T-cell (primary cell): Measurements from ENCODE around the gene MDM1. TPM values are rescaled to one million over a fixed set of nuclear protein-coding genes. Genes with fewer than 3 reads are reported as not detected.

ENCODE experiments used
- ATAC-seq, 4 experiments: fragments of 200-7000 bp in 3 of 4; fragments of 150-1000 bp in 1 of 4; cut with Tn5 transposase; replicated peaks in 1 of 4; 1 replicate in 3 of 4; 2 replicates in 1 of 4; pipeline ENCODE4 v1.10.0; 2021; ENCODE audit warnings: moderate library complexity in 3 of 4, mild to moderate bottlenecking in 2 of 4, moderate number of reproducible peaks in 1 of 4
- CTCF ChIA-PET, 2 donors: fragments of 300-600 bp; sonication (Branson Sonifier 250); formaldehyde crosslinking; loops; one replicate each; lab custom pipeline; 2022; ENCODE audit warnings: antibody characterized with exemption in 2 of 2; lab: Charles Lee
- POLR2A ChIA-PET, 2 donors: fragments of 300-600 bp; sonication (Branson Sonifier 250); formaldehyde crosslinking; loops; one replicate each; lab custom pipeline; 2022; ENCODE audit warnings: antibody characterized with exemption in 2 of 2; lab: Charles Lee
- DNase-seq, 35 experiments: peaks; one replicate each; pipeline versions ENCODE4 v3.0.0 to v3.0.0-alpha.2; 2013 to 2023
- H3K27ac ChIP-seq: one replicate; pipeline ENCODE4 v1.5.1; 2013; ENCODE audit warnings: low read length
- H3K27me3 ChIP-seq, 2 experiments: replicated peaks in 1 of 2; 1 replicate in 1 of 2; 2 replicates in 1 of 2; pipeline versions ENCODE4 v1.6.1 to v1.7.0; 2013; ENCODE audit warnings: low read length in 1 of 2, mixed read lengths in 1 of 2; ENCODE audit not compliant: control insufficient read depth in 2 of 2, insufficient read depth in 2 of 2; ENCODE audit errors: extremely low read depth in 1 of 2
- H3K36me3 ChIP-seq, 2 donors: 1 replicate in 1 of 2; 2 replicates in 1 of 2; pipeline versions ENCODE4 v1.6.1 to v1.7.0; 2013; ENCODE audit warnings: low read length in 1 of 2; ENCODE audit not compliant: control insufficient read depth in 2 of 2, insufficient read depth in 1 of 2; ENCODE audit errors: extremely low read depth in 1 of 2
- H3K4me1 ChIP-seq, 2 experiments: 1 replicate in 1 of 2; 2 replicates in 1 of 2; pipeline versions ENCODE4 v1.6.1 to v1.7.0; 2013; ENCODE audit warnings: low read length in 2 of 2, mixed read lengths in 1 of 2; ENCODE audit not compliant: insufficient read depth in 2 of 2, control insufficient read depth in 1 of 2; ENCODE audit errors: extremely low read depth in 1 of 2
- H3K4me3 ChIP-seq, 2 donors: 1 replicate in 1 of 2; 2 replicates in 1 of 2; pipeline versions ENCODE4 v1.5.1 to v1.7.0; 2013; ENCODE audit warnings: mild to moderate bottlenecking in 2 of 2, low read length in 1 of 2, moderate library complexity in 1 of 2; ENCODE audit not compliant: control insufficient read depth in 1 of 2; ENCODE audit errors: extremely low read depth in 1 of 2
- H3K9me3 ChIP-seq: 2 replicates; pipeline ENCODE4 v1.7.0; 2013
- H3K27ac Mint-ChIP-seq, 2 donors: one replicate each; pipeline ENCODE4 v1.8.0; 2020 to 2021; ENCODE audit warnings: mild to moderate bottlenecking in 2 of 2, mixed read lengths in 2 of 2
- H3K27me3 Mint-ChIP-seq, 2 donors: one replicate each; pipeline ENCODE4 v1.8.0; 2021 to 2022; ENCODE audit warnings: mixed read lengths in 2 of 2
- H3K36me3 Mint-ChIP-seq: one replicate; pipeline ENCODE4 v1.8.0; 2021; ENCODE audit warnings: mixed read lengths
- H3K4me1 Mint-ChIP-seq, 3 donors: one replicate each; pipeline ENCODE4 v1.8.0; 2020 to 2022; ENCODE audit warnings: mixed read lengths in 3 of 3, mild to moderate bottlenecking in 1 of 3
- H3K4me3 Mint-ChIP-seq, 3 donors: one replicate each; pipeline ENCODE4 v1.8.0; 2020 to 2022; ENCODE audit warnings: mild to moderate bottlenecking in 3 of 3, mixed read lengths in 3 of 3, moderate library complexity in 3 of 3
- H3K9me3 Mint-ChIP-seq, 3 donors: one replicate each; pipeline ENCODE4 v1.8.0; 2020 to 2022; ENCODE audit warnings: mixed read lengths in 3 of 3
- WGBS: methylation state at CpG from one replicate; pipeline ENCODE4 v1.1.5; 2013; ENCODE audit warnings: missing lambda C conversion rate; ENCODE audit not compliant: insufficient coverage; 5-methylcytosine and 5-hydroxymethylcytosine counted together
- total RNA-seq, 35 experiments: library from RNA in 6 of 35; stranded (reverse) in 6 of 35; fragments of 120-200 nt in 1 of 35; gene quantifications; one replicate each; pipeline versions ENCODE4 v1.2.1 to v1.2.4 and lab custom pipeline; 2013 to 2026

Gene MDM1
- total RNA-seq, 5 donors from 2014 or later (not counting 1 experiment from before 2014, with no cell fraction given) = 21.1 to 25.7 (median 23.8) TPM

GRCh38 chr12:68247785-68248184 lies 84.4 kb downstream of the MDM1 start:
- Mint-ChIP-seq H3K27ac (no peak overlapping the region), H3K4me3 (no peak overlapping the region), H3K27me3 (peaks cover under 1 to 10% of the 10 kb centered on the region in 2 donors), H3K4me1 (peaks cover 0 to 3% (median 0%) of the 10 kb centered on the region in 3 donors), H3K9me3 (no peaks in the 10 kb centered on the region), H3K36me3 (no peaks in the 10 kb centered on the region)
- POLR2A ChIA-PET = interaction anchor here in 1 of 2 donors (0.6 kb wide), 1 partner anchor 38 kb away, joined by 3 read pairs; no protein-coding TSS in a partner anchor
- H3K27ac ChIP-seq = no peak overlapping the region
- no peaks in the 10 kb centered on the region for H3K9me3 ChIP-seq
- H3K27me3 ChIP-seq = peaks cover 0 to 3% of the 10 kb centered on the region in 2 experiments
- H3K36me3 ChIP-seq = no peaks in the 10 kb centered on the region
- H3K4me1 ChIP-seq = no peaks in the 10 kb centered on the region
- DNase-seq (no peak), ATAC-seq (no peak)
- H3K4me3 ChIP-seq = no peak overlapping the region
- CTCF ChIA-PET = interaction anchor here in 1 of 2 donors (1.5 kb wide), 1 partner anchor 24 kb away, joined by 3 read pairs; no protein-coding TSS in a partner anchor

GRCh38 chr12:68246350-68246749 lies 85.8 kb downstream of the MDM1 start:
- no peak overlapping the region for H3K4me3 ChIP-seq
- H3K27ac Mint-ChIP-seq = no peak overlapping the region
- peaks cover 0 to 3% of the 10 kb centered on the region in 2 experiments for H3K27me3 ChIP-seq
- H3K4me1 ChIP-seq = peaks cover under 1 to 2% of the 10 kb centered on the region in 2 experiments
- no peak overlapping the region for H3K27ac ChIP-seq
- 100% methylated on average over 5 of the region's 6 CpGs for WGBS
- no peak overlapping the region for H3K4me3 Mint-ChIP-seq
- peaks cover 0 to 4% of the 10 kb centered on the region in 2 donors for H3K27me3 Mint-ChIP-seq
- peaks cover 2 to 3% (median 3%) of the 10 kb centered on the region in 3 donors for H3K4me1 Mint-ChIP-seq
- no peak for DNase-seq
- H3K36me3 Mint-ChIP-seq = no peaks in the 10 kb centered on the region
- H3K36me3 ChIP-seq = no peaks in the 10 kb centered on the region
- H3K9me3 ChIP-seq = no peaks in the 10 kb centered on the region
- CTCF ChIA-PET = no interaction called here
- POLR2A ChIA-PET = no interaction called here
- ATAC-seq = no peak
- H3K9me3 Mint-ChIP-seq = no peaks in the 10 kb centered on the region

GRCh38 chr12:68245180-68246021 lies 86.8 kb downstream of the MDM1 start:
- H3K27me3 ChIP-seq = peaks cover 0 to 3% of the 10 kb centered on the region in 2 experiments
- Mint-ChIP-seq H3K36me3 (no peaks in the 10 kb centered on the region), H3K9me3 (no peaks in the 10 kb centered on the region), H3K27me3 (peaks cover 0 to 4% of the 10 kb centered on the region in 2 donors), H3K27ac (no peak overlapping the region), H3K4me3 (no peak overlapping the region), H3K4me1 (peaks cover 11 to 13% (median 13%) of the 10 kb centered on the region in 3 donors)
- ATAC-seq (no peak), DNase-seq (no peak)
- 67% methylated on average over 1 of the region's 6 CpGs for WGBS
- no peaks in the 10 kb centered on the region for H3K9me3 ChIP-seq
- ChIA-PET CTCF (no interaction called here), POLR2A (interaction anchor here (0.5 to 0.8 kb wide), 3 partner anchors 63 to 217 kb away, joined by 3 to 4 read pairs (median 4); no protein-coding TSS in a partner anchor)
- H3K4me3 ChIP-seq = no peak overlapping the region
- H3K36me3 ChIP-seq = no peaks in the 10 kb centered on the region
- H3K27ac ChIP-seq = no peak overlapping the region
- H3K4me1 ChIP-seq = peaks cover 8 to 9% of the 10 kb centered on the region in 2 experiments

Other genes starting within 250 kb of the MDM1 start
- 10 to 100 TPM in 2 of 5 donors, 1 to 10 TPM in 2, under 1 TPM in 1; 0.53 to 11.8 (median 1.6) TPM for gene IFNG, start 172.6 kb downstream of the MDM1 start, total RNA-seq
- under 1 TPM in 1 of 5 donors, not detected in 4; 0.39 TPM for gene IL26, start 106.6 kb downstream of the MDM1 start, total RNA-seq
- under 1 TPM in 1 of 5 donors, not detected in 4; 0.63 TPM for gene IL22, start 78.8 kb downstream of the MDM1 start, total RNA-seq